CD4-positive, alpha-beta T cell (primary cell): ENCODE data around the gene MAP2K2. TPM values are rescaled to one million over a fixed set of nuclear protein-coding genes. Genes with fewer than 3 reads are reported as not detected.
"Not testable (repeated sequence)": the region's sequence is repeated elsewhere in the genome, so short reads cannot be mapped to it uniquely, and the experiment has no call there.

ENCODE experiments used
- ATAC-seq: fragments of 200-7000 bp; cut with Tn5 transposase; one replicate; pipeline ENCODE4 v1.10.0; 2022; ENCODE audit warnings: mild to moderate bottlenecking; ENCODE audit not compliant: poor library complexity
- CTCF ChIA-PET: fragments of 350-600 bp; sonication (Branson Sonifier 250); formaldehyde crosslinking; loops from one replicate; lab custom pipeline; 2021; ENCODE audit warnings: antibody characterized with exemption, inconsistent platforms; lab: Charles Lee
- POLR2A ChIA-PET: fragments of 350-600 bp; sonication (Branson Sonifier 250); formaldehyde crosslinking; loops from one replicate; lab custom pipeline; 2021; ENCODE audit warnings: antibody characterized with exemption, inconsistent platforms; lab: Charles Lee
- DNase-seq, 14 experiments: peaks; one replicate each; pipeline ENCODE4 v3.0.0-alpha.2; 2013 to 2020; ENCODE audit warnings: mixed read lengths in 2 of 14
- H3K27ac ChIP-seq, 2 donors: one replicate each; pipeline versions ENCODE4 v1.5.1 to v1.7.0; 2013; ENCODE audit warnings: low read length in 2 of 2, low read depth in 1 of 2, mild to moderate bottlenecking in 1 of 2
- H3K27me3 ChIP-seq, 2 experiments: 1 replicate in 1 of 2; 2 replicates in 1 of 2; pipeline versions ENCODE4 v1.6.1 to v1.7.0; 2013; ENCODE audit warnings: low read length in 2 of 2, control low read depth in 1 of 2, mild to moderate bottlenecking in 1 of 2, moderate library complexity in 1 of 2; ENCODE audit not compliant: insufficient read depth in 2 of 2, control insufficient read depth in 1 of 2
- H3K36me3 ChIP-seq: one replicate; pipeline ENCODE4 v1.6.1; 2013; ENCODE audit warnings: low read length, control low read depth; ENCODE audit not compliant: insufficient read depth
- H3K4me1 ChIP-seq: one replicate; pipeline ENCODE4 v1.6.1; 2013; ENCODE audit warnings: low read length, control low read depth; ENCODE audit not compliant: insufficient read depth
- H3K4me3 ChIP-seq: one replicate; pipeline ENCODE4 v1.5.1; 2013; ENCODE audit warnings: mild to moderate bottlenecking, low read length, moderate library complexity
- H3K9me3 ChIP-seq, 2 experiments: 1 replicate in 1 of 2; 2 replicates in 1 of 2; pipeline versions ENCODE4 v1.6.1 to v1.7.0; 2013; ENCODE audit warnings: low read length in 2 of 2, mild to moderate bottlenecking in 2 of 2, control low read depth in 1 of 2, moderate library complexity in 1 of 2; ENCODE audit not compliant: control insufficient read depth in 1 of 2, insufficient read depth in 1 of 2
- H3K27ac Mint-ChIP-seq: one replicate; pipeline ENCODE4 v1.8.0; 2020; ENCODE audit warnings: mixed read lengths
- H3K27me3 Mint-ChIP-seq: one replicate; pipeline ENCODE4 v1.8.0; 2021; ENCODE audit warnings: mixed read lengths
- H3K36me3 Mint-ChIP-seq: one replicate; pipeline ENCODE4 v1.8.0; 2021; ENCODE audit warnings: low read depth, mixed read lengths
- H3K4me1 Mint-ChIP-seq: one replicate; pipeline ENCODE4 v1.8.0; 2021; ENCODE audit warnings: low read depth, mixed read lengths
- H3K4me3 Mint-ChIP-seq: one replicate; pipeline ENCODE4 v1.8.0; 2020; ENCODE audit warnings: mild to moderate bottlenecking, mixed read lengths
- H3K9me3 Mint-ChIP-seq: one replicate; pipeline ENCODE4 v1.8.0; 2020; ENCODE audit warnings: mixed read lengths
- CTCF ChIP-seq: fragments of 200-600 bp; IDR thresholded peaks from one replicate; pipeline ENCODE4 v1.8.0; 2022; ENCODE audit warnings: antibody characterized with exemption, mild to moderate bottlenecking
- intact Hi-C, 2 experiments: fragments of 100-400 bp; cut with DNase I in 1 of 2; cut with micrococcal nuclease in 1 of 2; formaldehyde crosslinking; loops; one replicate each; pipeline versions ENCODE4 v1.15.1 to v1.9.0; 2023 to 2025; cut with DNase I, micrococcal nuclease
- total RNA-seq, 174 experiments: library from RNA in 2 of 174; stranded (reverse) in 2 of 174; gene quantifications; one replicate each; pipeline ENCODE4 v1.2.3 and lab custom pipeline; 2021 to 2026

The MAP2K2 gene
- total RNA-seq, 2 experiments from 2014 or later, result 72.7 to 77.6 TPM

- POLR2A ChIA-PET, result no interaction called here
- Histone ChIP-seq H3K27me3 (peaks cover 5 to 10% of the 10 kb centered on the region in 2 experiments), H3K27ac (no peak overlapping the region), H3K36me3 (no peaks in the 10 kb centered on the region), H3K4me3 (no peak overlapping the region), H3K9me3 (no peaks in the 10 kb centered on the region), H3K4me1 (peaks cover 8% of the 10 kb centered on the region)
- Mint-ChIP-seq H3K9me3 (no peaks in the 10 kb centered on the region), H3K4me1 (no peaks in the 10 kb centered on the region), H3K27me3 (peaks cover 13% of the 10 kb centered on the region), H3K27ac (no peak overlapping the region), H3K4me3 (no peak overlapping the region), H3K36me3 (no peaks in the 10 kb centered on the region)
- TF ChIP-seq CTCF, result no peak
- DNase-seq (no peak), ATAC-seq (no peak)
- CTCF ChIA-PET, result no interaction called here
- intact Hi-C loops, result no loop called here
Measured at GRCh38 chr19:4149518-4150288, 25.8 kb upstream of the MAP2K2 start.

- Mint-ChIP-seq H3K27me3 (peaks cover 20% of the 10 kb centered on the region), H3K4me3 (no peak overlapping the region), H3K4me1 (peaks cover 7% of the 10 kb centered on the region), H3K36me3 (no peaks in the 10 kb centered on the region), H3K9me3 (no peaks in the 10 kb centered on the region), H3K27ac (no peak overlapping the region)
- ATAC-seq (no peak), DNase-seq (no peak)
- intact Hi-C loops, result loop anchor here in 1 of 2 experiments (5.0 kb wide), 1 partner anchor 58 kb away; no protein-coding TSS in a partner anchor
- H3K9me3 ChIP-seq, result no peaks in the 10 kb centered on the region
- H3K36me3 ChIP-seq, result no peaks in the 10 kb centered on the region
- TF ChIP-seq CTCF, result no peak
- peaks cover 10% of the 10 kb centered on the region for H3K4me1 ChIP-seq
- ChIA-PET CTCF (no interaction called here), POLR2A (no interaction called here)
- H3K4me3 ChIP-seq, result no peak overlapping the region
- H3K27me3 ChIP-seq, result peaks cover 8% of the 10 kb centered on the region in 2 experiments
- H3K27ac ChIP-seq, result no peak overlapping the region
Measured at GRCh38 chr19:4144666-4145249, 20.8 kb upstream of the MAP2K2 start.

DNA sequence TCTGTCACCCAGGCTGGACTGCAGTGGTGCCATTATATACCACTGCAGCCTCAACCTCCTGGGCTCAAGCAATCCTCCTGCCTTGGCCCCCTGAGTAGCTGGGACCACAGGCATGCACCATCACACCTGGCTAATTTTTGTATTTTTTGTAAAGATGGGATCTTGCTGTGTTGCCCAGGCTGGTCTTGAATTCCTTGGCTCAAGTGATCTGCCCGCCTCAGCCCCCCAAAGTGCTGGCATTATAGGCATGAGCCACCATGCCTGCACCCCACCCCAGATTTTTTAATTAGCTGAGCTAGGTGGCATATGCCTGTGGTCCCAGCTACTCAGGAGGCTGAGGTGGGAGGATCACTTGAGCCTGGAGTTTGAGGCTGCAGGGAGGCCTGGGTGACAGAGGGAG is 19.0 kb upstream of the MAP2K2 start:
- H3K27me3 ChIP-seq, POLR2A ChIA-PET, H3K9me3 ChIP-seq, H3K27ac ChIP-seq, DNase-seq, H3K4me3 ChIP-seq, ATAC-seq, H3K9me3 Mint-ChIP-seq, H3K4me3 Mint-ChIP-seq, H3K36me3 ChIP-seq, H3K36me3 Mint-ChIP-seq, H3K27ac Mint-ChIP-seq: not testable (repeated sequence)
- Mint-ChIP-seq H3K4me1 (peaks cover 11% of the 10 kb centered on the region), H3K27me3 (peaks cover 16% of the 10 kb centered on the region)
- peaks cover 15% of the 10 kb centered on the region for H3K4me1 ChIP-seq
- intact Hi-C loops, result loop anchor here in 1 of 2 experiments (5.0 kb wide), 1 partner anchor 59 kb away; no protein-coding TSS in a partner anchor
- CTCF ChIA-PET, result interaction anchor here (0.8 kb wide), 1 partner anchor 155 kb away, joined by 7 read pairs; no protein-coding TSS in a partner anchor
